ENCODE results near the gene PPME1.

Gene PPME1

GRCh38 chr11:74233683-74234082, 62.6 kb downstream of the PPME1 start:
- no peak for DNase-seq

DNA sequence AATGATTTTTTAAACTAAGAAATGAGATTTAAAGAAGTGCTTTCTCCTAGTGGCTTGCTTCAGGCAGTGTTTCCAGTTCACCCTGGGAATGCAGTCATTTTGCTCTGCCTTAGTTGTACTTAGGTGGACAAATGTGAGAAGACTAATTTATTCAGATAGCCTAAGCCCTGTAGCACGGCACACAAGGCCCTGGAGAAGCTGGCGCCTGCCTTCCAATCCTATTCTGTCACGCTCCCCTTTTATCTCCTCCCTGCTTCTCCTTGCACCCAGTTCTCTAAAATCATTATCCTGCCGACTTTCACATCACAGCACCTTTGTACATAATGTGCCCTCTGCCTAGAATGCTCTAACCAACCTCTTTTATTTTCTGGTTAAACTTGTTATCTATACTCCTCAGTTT, 64.0 kb downstream of the PPME1 start:
- DNase-seq = no peak

DNA sequence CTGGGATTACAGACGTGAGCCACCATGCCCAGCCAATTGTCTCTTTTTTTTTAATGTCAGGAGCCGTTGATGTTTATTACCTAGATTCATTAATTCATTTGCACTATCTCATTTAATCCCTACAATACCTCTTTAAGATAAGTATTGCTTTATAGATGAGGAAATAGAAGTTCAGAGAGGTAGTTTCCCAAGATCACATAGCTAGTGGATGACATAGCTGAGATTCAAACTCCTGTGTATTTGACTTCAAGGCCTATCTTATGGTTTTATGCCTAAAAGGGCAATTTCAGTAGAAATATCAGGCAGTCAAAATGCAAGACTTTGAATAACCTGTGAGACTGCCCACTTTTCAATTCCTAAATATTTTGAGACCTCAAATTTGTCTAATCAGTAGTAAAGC, 66.5 kb downstream of the PPME1 start:
- no peak for DNase-seq

DNA sequence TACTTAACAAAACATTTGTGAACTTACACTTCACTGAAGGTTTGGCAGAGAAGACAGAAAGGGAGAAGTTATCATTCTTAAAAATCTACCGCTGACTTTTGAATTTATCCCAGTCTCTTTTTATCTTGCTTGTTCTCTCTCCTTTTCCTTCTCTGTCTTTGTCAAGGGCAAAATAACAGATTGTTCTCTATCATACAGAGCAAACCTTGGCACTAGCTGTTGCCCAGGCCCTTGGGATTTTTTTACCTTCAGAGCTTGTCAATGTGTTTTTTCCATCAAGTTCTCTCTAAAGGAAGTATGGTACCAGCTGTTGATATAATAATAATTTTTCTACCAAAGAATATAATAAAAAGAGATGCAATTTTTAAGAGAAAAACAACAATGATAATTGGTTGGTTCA, 67.2 kb downstream of the PPME1 start:
- DNase-seq = no peak

DNA sequence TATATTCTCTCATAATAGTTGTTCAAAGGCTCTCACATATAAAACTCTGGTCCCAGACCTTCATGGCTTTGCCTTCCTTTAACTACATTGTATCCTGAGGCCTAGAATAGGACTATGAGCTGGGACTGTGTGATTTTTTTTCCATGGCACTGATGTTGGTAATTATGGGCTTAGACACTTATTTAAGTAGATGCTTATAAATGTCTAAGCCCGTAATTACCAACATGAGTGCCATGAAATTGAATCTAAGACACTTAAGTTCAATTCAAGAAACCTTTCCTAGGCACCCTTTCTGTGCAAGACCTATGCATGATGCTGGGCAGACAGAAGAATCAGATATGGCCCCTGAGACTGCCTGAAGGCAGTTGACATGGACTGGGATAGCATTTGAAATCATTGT, 77.4 kb downstream of the PPME1 start:
- no peak for DNase-seq

DNA sequence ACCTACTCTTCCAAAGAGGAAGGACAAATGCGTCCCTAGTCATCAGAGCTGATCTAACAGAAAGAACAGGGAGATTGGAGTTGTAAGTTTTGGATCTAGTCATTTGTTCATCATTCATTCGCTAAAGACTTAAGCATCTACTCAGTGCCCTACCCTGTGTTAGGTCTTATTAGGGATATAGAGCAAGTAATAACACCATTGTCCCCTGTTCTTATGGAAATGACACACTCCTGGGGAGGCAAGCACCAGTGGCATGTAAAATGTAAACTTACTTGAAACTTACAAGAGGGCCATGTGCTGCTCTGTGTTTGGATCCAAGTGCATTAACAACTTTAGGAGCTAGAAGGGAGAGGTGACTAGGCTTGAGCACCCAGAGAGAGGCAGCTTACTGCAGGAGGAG, 78.4 kb downstream of the PPME1 start:
- DNase-seq = no peak

- DNase-seq = no peak
These were observed 82.3 kb downstream of the PPME1 start for GRCh38 chr11:74253361-74253760.

GRCh38 chr11:74255741-74256375, 84.8 kb downstream of the PPME1 start:
- peak; percentile 55 for DNase-seq

GRCh38 chr11:74256378-74257133, 85.5 kb downstream of the PPME1 start:
- DNase-seq = no peak

GRCh38 chr11:74257959-74258553, 87.0 kb downstream of the PPME1 start:
- DNase-seq = no peak

GRCh38 chr11:74262725-74263124, 91.6 kb downstream of the PPME1 start:
- no peak for DNase-seq

DNA sequence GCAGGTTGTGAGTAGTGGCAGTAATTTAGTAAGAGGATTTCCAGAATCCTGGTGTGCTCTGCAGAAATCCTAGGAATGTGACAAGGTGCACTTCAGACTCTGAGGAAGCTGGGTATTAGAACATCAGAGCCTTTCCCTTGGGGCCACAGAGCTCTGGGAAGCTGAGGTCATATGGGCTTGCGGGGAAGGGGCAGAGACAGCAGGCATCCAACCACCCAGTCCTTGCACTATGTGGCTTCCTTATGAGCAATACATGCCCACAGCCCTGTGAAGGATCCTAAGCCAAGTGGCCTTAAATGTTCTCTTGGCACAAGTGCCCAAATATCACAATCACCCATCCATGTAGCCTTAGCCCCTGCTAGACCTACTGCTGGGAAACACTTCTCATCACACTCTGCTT, 94.2 kb downstream of the PPME1 start:
- no peak for DNase-seq

GRCh38 chr11:74267014-74267413, 95.9 kb downstream of the PPME1 start:
- DNase-seq = no peak

- DNase-seq = no peak
These were observed 97.4 kb downstream of the PPME1 start for GRCh38 chr11:74268456-74268855.

GRCh38 chr11:74269161-74269811, 98.2 kb downstream of the PPME1 start:
- DNase-seq = no peak

- no peak for DNase-seq
These were observed 101.2 kb downstream of the PPME1 start for GRCh38 chr11:74272276-74272675.

GRCh38 chr11:74276581-74276980, 105.5 kb downstream of the PPME1 start:
- no peak for DNase-seq

GRCh38 chr11:74278103-74278502, 107.0 kb downstream of the PPME1 start:
- no peak for DNase-seq

GRCh38 chr11:74278721-74279161, 107.7 kb downstream of the PPME1 start:
- no peak for DNase-seq

GRCh38 chr11:74279256-74279655, 108.2 kb downstream of the PPME1 start:
- DNase-seq = no peak

DNA sequence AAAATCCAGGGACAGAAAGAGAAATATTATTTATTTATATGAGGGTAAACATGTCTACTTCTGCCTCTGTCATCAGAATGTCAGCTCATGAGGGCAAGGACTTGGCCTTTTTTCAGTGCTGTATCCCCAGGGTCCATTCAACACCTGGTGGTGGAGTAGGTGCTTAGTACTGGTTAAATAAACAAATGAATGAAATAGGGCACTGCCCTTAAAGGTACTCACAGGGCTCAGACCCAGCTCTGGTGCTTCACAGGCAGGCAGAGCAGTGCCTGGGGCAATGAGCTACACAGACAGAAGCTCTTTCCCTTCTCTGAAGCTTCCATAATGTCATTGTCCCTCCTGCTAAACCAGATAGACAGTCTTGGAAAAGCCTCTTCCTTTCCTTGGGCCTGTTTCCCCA, 109.4 kb downstream of the PPME1 start:
- DNase-seq = no peak

- DNase-seq = no peak
These were observed 111.3 kb downstream of the PPME1 start for GRCh38 chr11:74282421-74282820.

DNA sequence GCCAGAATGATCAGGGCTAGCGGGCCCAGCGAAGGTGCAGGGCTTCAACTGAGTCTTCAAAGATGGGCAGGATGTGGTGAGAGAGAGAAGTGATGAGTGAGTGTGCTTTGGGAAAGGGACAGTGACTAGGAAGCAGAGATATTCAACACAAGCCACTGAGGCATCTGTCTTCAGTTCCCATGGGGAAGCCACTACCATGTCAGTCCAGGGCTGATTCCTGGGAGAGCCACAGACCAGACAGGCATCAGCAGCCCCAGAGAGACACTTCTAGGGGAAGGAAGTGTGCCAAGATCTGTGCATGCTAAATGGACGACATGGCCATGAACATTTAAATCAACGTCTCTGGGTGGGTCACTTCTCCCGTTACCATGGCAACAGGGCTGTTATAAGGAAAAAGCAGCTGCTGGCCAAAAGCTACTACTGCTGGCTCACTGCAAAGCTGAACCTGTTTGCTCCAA, 111.9 kb downstream of the PPME1 start:
- no peak for DNase-seq
